Psoas muscle (tissue), 8 donors: ENCODE data around the gene MACO1. TPM values are rescaled to one million over a fixed set of nuclear protein-coding genes. Genes with fewer than 3 reads are reported as not detected.

ENCODE experiments used
- ATAC-seq, 4 donors: fragments of 200-7000 bp; cut with Tn5 transposase; one replicate each; pipeline ENCODE4 v1.9.1; 2020; ENCODE audit warnings: moderate library complexity in 3 of 4, mild to moderate bottlenecking in 2 of 4
- DNase-seq, 2 donors: peaks; one replicate each; pipeline ENCODE4 v3.0.0-alpha.2; 2020
- H3K27ac ChIP-seq: fragments of 200-600 bp; one replicate; pipeline ENCODE4 v1.8.0; 2022
- H3K27me3 ChIP-seq, 3 donors: fragments of 200-600 bp in 1 of 3; one replicate each; pipeline versions ENCODE4 v1.6.1 to v1.8.0; 2013 to 2022; ENCODE audit warnings: low read length in 2 of 3, mild to moderate bottlenecking in 2 of 3, moderate library complexity in 1 of 3; ENCODE audit not compliant: insufficient read depth in 3 of 3
- H3K36me3 ChIP-seq, 2 donors: fragments of 200-600 bp in 1 of 2; one replicate each; pipeline versions ENCODE4 v1.6.1 to v1.8.0; 2013 to 2022; ENCODE audit warnings: low read depth in 1 of 2, mild to moderate bottlenecking in 1 of 2, moderate library complexity in 1 of 2; ENCODE audit not compliant: insufficient read depth in 1 of 2
- H3K4me1 ChIP-seq: fragments of 200-600 bp; one replicate; pipeline ENCODE4 v1.8.0; 2022
- H3K4me3 ChIP-seq: fragments of 200-600 bp; one replicate; pipeline ENCODE4 v1.8.0; 2022; ENCODE audit warnings: mild to moderate bottlenecking
- H3K9me3 ChIP-seq: fragments of 200-600 bp; one replicate; pipeline ENCODE4 v1.8.0; 2022
- CTCF ChIP-seq: fragments of 200-600 bp; IDR thresholded peaks from one replicate; pipeline ENCODE4 v1.8.0; 2022; ENCODE audit warnings: antibody characterized with exemption
- WGBS, 3 donors: extraction: QIAGEN DNeasy Blood & Tissue Kit; methylation state at CpG; one replicate each; pipeline versions ENCODE4 v1.1.6 to v1.1.7; 2013; 5-methylcytosine and 5-hydroxymethylcytosine counted together
- intact Hi-C, 2 donors: fragments of 100-400 bp; cut with DNase I; formaldehyde crosslinking; loops; one replicate each; pipeline versions ENCODE4 v1.11.0 to v1.14.2; 2022
- polyA plus RNA-seq, 3 donors: library from polyadenylated mRNA; stranded (reverse); fragments of 200-250 nt; gene quantifications; one replicate each; pipeline ENCODE4 v1.2.3, GENCODE V29; 2013
- total RNA-seq, 4 donors: library from RNA; stranded (reverse); fragmentation: NEBNext Ultra II Directional in 2 of 4; extraction: Animal tissue kit (Norgen Biotek cat#: 25700) in 2 of 4; gene quantifications; one replicate each; pipeline versions ENCODE4 v1.2.1 to v1.2.4, GENCODE V29; 2021 to 2023
- donor health status: healthy with polysubstance abuse.
- donor health status: DM: no; HTN: no; CAD: no; lungs with moderate emphysema.
- donor health status: Bipolar disorder and iron deficiency.
- donor health status: healthy.
- donor health status: DM: yes; HTN: yes; CAD: no.
- donor health status: DM: no; HTN: no; CAD: no.
- donor health status: DM: no; HTN: no; CAD: no.
- donor health status: DM: yes; HTN: yes; CAD: no.

The MACO1 gene
- total and polyA plus RNA-seq, 7 donors: 8.8 to 49.7 (median 31.1) TPM

- no peaks in the 10 kb centered on the region for H3K27me3 ChIP-seq
- no peaks in the 10 kb centered on the region for H3K36me3 ChIP-seq
- H3K27ac ChIP-seq: no peak overlapping the region
- no peak for TF ChIP-seq CTCF
- DNase-seq (peak in 1 of 2 donors; percentile 66), ATAC-seq (peak in 3 of 4 donors; percentile 64 to 76 (median 70))
- H3K4me3 ChIP-seq: no peak overlapping the region
- WGBS, 3 donors: 49 to 63% (median 51%) methylated on average over 11 of the region's 11 CpGs
- H3K4me1 ChIP-seq: no peaks in the 10 kb centered on the region
- no peaks in the 10 kb centered on the region for H3K9me3 ChIP-seq
- intact Hi-C loops: no loop called here
Measured at GRCh38 chr1:25531082-25531461, 100.4 kb downstream of the MACO1 start.

- Histone ChIP-seq H3K27ac (no peak overlapping the region), H3K9me3 (no peaks in the 10 kb centered on the region), H3K27me3 (no peaks in the 10 kb centered on the region), H3K4me1 (no peaks in the 10 kb centered on the region), H3K4me3 (no peak overlapping the region), H3K36me3 (no peaks in the 10 kb centered on the region)
- ATAC-seq (no peak), DNase-seq (no peak)
- intact Hi-C loops: no loop called here
- TF ChIP-seq CTCF: no peak
- 89 to 97% (median 91%) methylated on average over 3 of the region's 3 CpGs for WGBS, 3 donors
Measured at GRCh38 chr1:25532970-25533369, 102.3 kb downstream of the MACO1 start.

GRCh38 chr1:25533775-25534409, 103.2 kb downstream of the MACO1 start:
- no peaks in the 10 kb centered on the region for H3K4me1 ChIP-seq
- ATAC-seq (peak in 1 of 4 donors; percentile 20), DNase-seq (no peak)
- H3K9me3 ChIP-seq: no peaks in the 10 kb centered on the region
- no peak for TF ChIP-seq CTCF
- no peaks in the 10 kb centered on the region for H3K27me3 ChIP-seq
- intact Hi-C loops: no loop called here
- H3K4me3 ChIP-seq: no peak overlapping the region
- no peak overlapping the region for H3K27ac ChIP-seq
- H3K36me3 ChIP-seq: no peaks in the 10 kb centered on the region
- WGBS, 3 donors: 46 to 64% (median 61%) methylated on average over 9 of the region's 9 CpGs

- TF ChIP-seq CTCF: no peak
- peak in 1 of 4 donors; percentile 89 for ATAC-seq
- no peak overlapping the region for H3K4me3 ChIP-seq
- no peak overlapping the region for H3K27ac ChIP-seq
- H3K36me3 ChIP-seq: no peaks in the 10 kb centered on the region
- H3K9me3 ChIP-seq: no peaks in the 10 kb centered on the region
- no peaks in the 10 kb centered on the region for H3K27me3 ChIP-seq
- no peaks in the 10 kb centered on the region for H3K4me1 ChIP-seq
- 54 to 68% (median 59%) methylated on average over 4 of the region's 4 CpGs for WGBS, 3 donors
- intact Hi-C loops: no loop called here
- DNase-seq: peak in 1 of 2 donors; percentile 79
Measured at GRCh38 chr1:25534410-25534788, 103.7 kb downstream of the MACO1 start.

- Histone ChIP-seq H3K4me1 (no peaks in the 10 kb centered on the region), H3K4me3 (no peak overlapping the region), H3K9me3 (no peaks in the 10 kb centered on the region), H3K36me3 (no peaks in the 10 kb centered on the region), H3K27me3 (no peaks in the 10 kb centered on the region), H3K27ac (no peak overlapping the region)
- no peak for ATAC-seq
- DNase-seq: no peak
- WGBS, 3 donors: 89 to 94% (median 92%) methylated on average over 3 of the region's 3 CpGs
- intact Hi-C loops: no loop called here
- no peak for TF ChIP-seq CTCF
Measured at GRCh38 chr1:25536124-25536523, 105.4 kb downstream of the MACO1 start.
